Myometrial cell (primary cell): Measurements from ENCODE around the gene BBS2. TPM values are rescaled to one million over a fixed set of nuclear protein-coding genes. Genes with fewer than 3 reads are reported as not detected.

Experiments used
- total RNA-seq: library from RNA; depleted of rRNA; stranded (reverse); fragments of >200 nt; gene quantifications from 2 replicates; pipeline ENCODE4 v1.2.3, GENCODE V29; 2015

The BBS2 gene
- 47.3 and 61.5 TPM in 2 replicates for total RNA-seq

DNA sequence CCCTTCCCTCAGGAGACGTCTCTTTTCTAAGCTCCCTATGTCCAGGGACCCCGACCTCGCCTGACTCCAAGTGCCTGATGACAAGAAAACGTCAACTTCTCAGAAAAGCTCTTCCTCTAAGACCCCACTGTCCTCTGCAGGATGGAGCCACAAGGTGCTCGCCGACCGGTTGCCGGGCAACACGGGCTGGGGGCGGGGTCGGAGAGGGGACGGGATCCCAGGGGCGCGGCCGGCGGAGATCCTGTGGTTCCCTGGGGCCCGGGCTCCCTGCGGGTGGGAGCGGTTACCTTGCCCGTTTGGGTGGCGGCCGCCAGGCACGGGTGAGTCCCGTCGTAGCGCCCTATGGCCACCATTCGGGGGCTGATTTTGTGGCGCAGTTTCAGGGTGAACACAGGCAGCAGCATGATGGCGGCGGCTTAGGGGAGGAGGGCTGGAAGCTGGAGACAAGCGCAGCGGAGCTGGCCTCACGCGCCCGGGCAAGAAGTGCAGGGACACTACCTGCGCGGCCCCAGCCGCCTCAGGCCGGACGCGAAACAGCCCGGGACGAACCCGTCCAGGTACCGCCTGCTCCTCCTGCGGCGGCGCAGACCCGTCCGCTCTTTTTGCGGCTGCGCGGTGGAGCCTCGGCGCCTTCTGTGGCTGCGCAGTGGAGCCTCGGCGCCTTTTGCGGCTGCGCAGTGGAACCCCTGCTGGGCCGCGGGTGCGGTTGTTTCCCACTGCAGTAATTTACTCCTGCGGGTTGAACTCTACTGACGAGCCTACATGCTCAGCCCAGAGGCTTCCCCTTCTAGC is at the start of gene BBS2:
BBS2 (minus strand) TSS at position 566 of the 792 bp plus-strand sequence; CDS start at position 404, 162 bp downstream.

GRCh38 chr16:56564793-56565477 is 45.1 kb upstream of the BBS2 start, which contains the start of gene MT4:
TSS of gene MT4 (plus strand) at chr16:56565073. CDS start at chr16:56565129, 56 bp downstream.

GRCh38 chr16:56450986-56451752 is 68.7 kb downstream of the BBS2 start, which contains the start of the genes NUDT21 and OGFOD1:
TSS of gene NUDT21 (minus strand) at chr16:56451332. CDS start at chr16:56451202, 130 bp downstream.
TSS of gene OGFOD1 (plus strand) at chr16:56451554. CDS start at chr16:56451613, 59 bp downstream.

Other genes starting within 250 kb of the BBS2 start
- gene AMFR, start 94.5 kb downstream of the BBS2 start, total RNA-seq, result 123 and 152 TPM in 2 replicates
- 56.5 and 105 TPM in 2 replicates for gene NUDT21, start 68.7 kb downstream of the BBS2 start, total RNA-seq
- 38.3 and 101 TPM in 2 replicates for gene OGFOD1, start 68.5 kb downstream of the BBS2 start, total RNA-seq
- gene MT4, start 45.0 kb upstream of the BBS2 start, total RNA-seq, result not detected in 2 replicates
- gene MT3, start 69.5 kb upstream of the BBS2 start, total RNA-seq, result not detected in 2 replicates
- 392 and 575 TPM in 2 replicates for gene MT2A, start 88.6 kb upstream of the BBS2 start, total RNA-seq
- gene MT1E, start 105.8 kb upstream of the BBS2 start, total RNA-seq, result 146 and 173 TPM in 2 replicates
- 9.0 and 9.8 TPM in 2 replicates for gene MT1M, start 112.6 kb upstream of the BBS2 start, total RNA-seq
- 15.6 and 38.3 TPM in 2 replicates for gene MT1A, start 118.6 kb upstream of the BBS2 start, total RNA-seq
- gene MT1B, start 131.9 kb upstream of the BBS2 start, total RNA-seq, result not detected in 2 replicates
- gene MT1F, start 137.9 kb upstream of the BBS2 start, total RNA-seq, result 6.2 TPM in 1 of 2 replicates, not detected in the other
- 57.4 and 95.7 TPM in 2 replicates for gene MT1G, start 148.0 kb upstream of the BBS2 start, total RNA-seq
- 6.9 and 10.5 TPM in 2 replicates for gene MT1H, start 149.8 kb upstream of the BBS2 start, total RNA-seq
- 31.7 and 83.9 TPM in 2 replicates for gene MT1X, start 162.4 kb upstream of the BBS2 start, total RNA-seq
- gene NUP93, start 210.1 kb upstream of the BBS2 start, total RNA-seq, result 66.5 and 81.6 TPM in 2 replicates